Mesothelial cell of epicardium (in vitro differentiated cells): ENCODE measurements around the gene ADAM15. TPM values are rescaled to one million over a fixed set of nuclear protein-coding genes. Genes with fewer than 3 reads are reported as not detected.

Experiments used
- DNase-seq, 2 experiments: peaks; one replicate each; pipeline ENCODE4 v3.0.0; 2021; ENCODE audit warnings: low spot score in 2 of 2; ENCODE audit not compliant: unreplicated experiment in 2 of 2
- H3K27ac Mint-ChIP-seq: 2 replicates; pipeline ENCODE4 v1.8.0; 2021; ENCODE audit warnings: mixed read lengths
- H3K27me3 Mint-ChIP-seq: 2 replicates; pipeline ENCODE4 v1.8.0; 2021; ENCODE audit warnings: low read depth, mixed read lengths
- H3K36me3 Mint-ChIP-seq: 2 replicates; pipeline ENCODE4 v1.8.0; 2021; ENCODE audit warnings: mixed read lengths
- H3K4me1 Mint-ChIP-seq: 2 replicates; pipeline ENCODE4 v1.8.0; 2021; ENCODE audit warnings: mixed read lengths
- H3K4me3 Mint-ChIP-seq: 2 replicates; pipeline ENCODE4 v1.8.0; 2021; ENCODE audit warnings: mild to moderate bottlenecking, moderate library complexity, mixed read lengths
- H3K9me3 Mint-ChIP-seq: 2 replicates; pipeline ENCODE4 v1.8.0; 2021; ENCODE audit warnings: mixed read lengths
- CTCF ChIP-seq: fragments of 200-600 bp; sonication (generic); IDR thresholded peaks from one replicate; pipeline ENCODE4 v1.5.0; 2021; ENCODE audit warnings: antibody characterized with exemption; ENCODE audit not compliant: unreplicated experiment
- total RNA-seq: library from RNA; stranded (reverse); gene quantifications from 3 replicates; pipeline ENCODE4 v1.2.1, GENCODE V29; 2021

Gene ADAM15
- total RNA-seq, 1 donor from 2014 or later: 36.1 TPM

- H3K9me3 Mint-ChIP-seq: no peaks in the 10 kb centered on the region
- no peak overlapping the region for H3K4me3 Mint-ChIP-seq
- H3K36me3 Mint-ChIP-seq: no peaks in the 10 kb centered on the region
- no peak for DNase-seq
- TF ChIP-seq CTCF: no peak
- peaks cover 28% of the 10 kb centered on the region for H3K4me1 Mint-ChIP-seq
- no peaks in the 10 kb centered on the region for H3K27me3 Mint-ChIP-seq
- H3K27ac Mint-ChIP-seq: no peak overlapping the region
These were observed 42.8 kb upstream of the ADAM15 start for GRCh38 chr1:155008015-155008941.

GRCh38 chr1:155009221-155009711 is 41.9 kb upstream of the ADAM15 start:
- no peaks in the 10 kb centered on the region for H3K9me3 Mint-ChIP-seq
- TF ChIP-seq CTCF: no peak
- no peaks in the 10 kb centered on the region for H3K27me3 Mint-ChIP-seq
- peaks cover 21% of the 10 kb centered on the region for H3K4me1 Mint-ChIP-seq
- no peaks in the 10 kb centered on the region for H3K36me3 Mint-ChIP-seq
- H3K4me3 Mint-ChIP-seq: no peak overlapping the region
- DNase-seq: no peak
- peak overlapping the region; percentile 34 for H3K27ac Mint-ChIP-seq

GRCh38 chr1:155009742-155010141 is 41.4 kb upstream of the ADAM15 start:
- DNase-seq: no peak
- peaks cover 16% of the 10 kb centered on the region for H3K4me1 Mint-ChIP-seq
- H3K4me3 Mint-ChIP-seq: no peak overlapping the region
- H3K36me3 Mint-ChIP-seq: no peaks in the 10 kb centered on the region
- TF ChIP-seq CTCF: no peak
- peak overlapping the region; percentile 39 for H3K27ac Mint-ChIP-seq
- H3K9me3 Mint-ChIP-seq: no peaks in the 10 kb centered on the region
- H3K27me3 Mint-ChIP-seq: no peaks in the 10 kb centered on the region

GRCh38 chr1:155010211-155010918 is 40.8 kb upstream of the ADAM15 start:
- Mint-ChIP-seq H3K27ac (no peak overlapping the region), H3K4me3 (no peak overlapping the region), H3K27me3 (no peaks in the 10 kb centered on the region), H3K36me3 (no peaks in the 10 kb centered on the region), H3K9me3 (no peaks in the 10 kb centered on the region), H3K4me1 (peaks cover 16% of the 10 kb centered on the region)
- no peak for DNase-seq
- no peak for TF ChIP-seq CTCF

- no peaks in the 10 kb centered on the region for H3K36me3 Mint-ChIP-seq
- no peak overlapping the region for H3K27ac Mint-ChIP-seq
- H3K4me3 Mint-ChIP-seq: no peak overlapping the region
- H3K9me3 Mint-ChIP-seq: no peaks in the 10 kb centered on the region
- no peaks in the 10 kb centered on the region for H3K27me3 Mint-ChIP-seq
- no peak for TF ChIP-seq CTCF
- no peak for DNase-seq
- peaks cover 16% of the 10 kb centered on the region for H3K4me1 Mint-ChIP-seq
These were observed 40.1 kb upstream of the ADAM15 start for GRCh38 chr1:155011004-155011416.
